Stimulated activated CD8-positive, alpha-beta memory T cell treated with anti-CD3 and anti-CD28 coated beads, Interleukin-12 subunit alpha, Interleukin-12 subunit beta, amount 100 ng/mL, for 24 hours (primary cell): ENCODE data around the gene RAB6D.
"Not testable (repeated sequence)": the region's sequence is repeated elsewhere in the genome, so short reads cannot be mapped to it uniquely, and the experiment has no call there.

Source experiments
- DNase-seq: peaks from one replicate; pipeline ENCODE4 v3.0.0-alpha.2; 2020; ENCODE audit errors: extremely low read depth

The RAB6D gene

GRCh38 chr2:131363703-131364186, at the start of gene RAB6D:
TSS of gene RAB6D (minus strand) at chr2:131364168. CDS start at chr2:131363720, 448 bp downstream.
- DNase-seq: not testable (repeated sequence)

- no peak for DNase-seq
Measured at GRCh38 chr2:131413148-131413747, 49.3 kb upstream of the RAB6D start.

- DNase-seq: no peak
Measured at GRCh38 chr2:131410173-131410572, 46.2 kb upstream of the RAB6D start.

- no peak for DNase-seq
Measured at GRCh38 chr2:131408778-131409177, 44.8 kb upstream of the RAB6D start.

DNA sequence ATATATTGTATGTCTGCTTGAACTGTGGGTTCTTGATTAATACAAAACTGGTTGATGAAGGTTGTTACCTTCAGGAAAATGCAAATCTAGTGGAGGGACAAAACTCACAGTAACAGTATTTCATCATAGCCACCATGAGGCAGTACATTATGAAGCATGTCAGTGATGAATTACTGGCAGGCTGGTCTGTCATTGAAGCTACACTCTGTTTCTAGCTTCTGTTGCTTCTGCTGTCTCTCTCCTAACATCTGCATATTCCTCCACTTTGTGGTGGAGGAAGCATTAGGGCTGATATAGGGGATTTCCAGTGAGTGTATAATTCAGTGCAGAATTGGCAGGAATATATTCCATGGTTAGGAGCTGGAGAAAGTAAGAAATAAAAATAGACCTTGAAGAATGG, 44.2 kb upstream of the RAB6D start:
- no peak for DNase-seq

GRCh38 chr2:131404753-131405152, 40.8 kb upstream of the RAB6D start:
- DNase-seq: no peak

- no peak for DNase-seq
Measured at GRCh38 chr2:131402320-131403039, 38.5 kb upstream of the RAB6D start.

GRCh38 chr2:131400849-131401248, 36.9 kb upstream of the RAB6D start:
- no peak for DNase-seq

DNA sequence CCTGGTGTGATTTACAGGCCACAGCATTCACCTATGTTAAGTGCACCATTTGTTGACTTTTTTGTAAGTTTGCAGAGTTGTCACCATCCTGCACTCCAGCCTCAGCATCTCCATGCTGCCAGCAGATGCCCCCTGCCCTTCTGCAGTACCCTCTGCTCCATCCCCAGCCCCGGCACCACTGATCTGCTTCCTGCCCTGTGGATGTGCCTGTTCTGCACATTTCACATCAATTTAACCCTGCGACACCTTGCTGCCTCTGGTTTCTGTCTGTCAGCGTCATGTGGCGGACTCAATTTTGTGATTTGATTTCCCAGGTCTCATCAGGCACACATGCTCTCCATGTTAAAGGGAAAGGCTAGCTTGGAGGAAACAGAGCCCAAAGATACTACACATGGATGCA, 36.5 kb upstream of the RAB6D start:
- DNase-seq: not testable (repeated sequence)

DNA sequence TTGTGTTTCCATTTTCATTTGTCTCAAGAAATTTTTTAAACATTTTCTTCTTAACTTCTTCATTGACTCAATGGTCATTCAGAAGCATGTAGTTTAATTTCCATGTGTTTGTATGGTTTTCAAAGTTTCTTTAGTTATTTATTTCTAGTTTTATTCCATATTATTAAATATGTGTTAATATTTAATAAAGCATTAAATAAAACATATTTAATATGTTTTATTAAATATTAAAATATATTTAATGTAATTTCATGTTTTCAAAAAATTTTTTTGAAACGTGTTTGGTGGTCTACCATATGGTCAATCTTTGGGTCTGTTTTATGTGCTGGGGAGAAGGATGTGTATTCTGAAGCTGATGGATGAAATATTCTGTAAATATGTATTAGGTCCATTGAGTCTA, 32.2 kb upstream of the RAB6D start:
- DNase-seq: not testable (repeated sequence)

DNA sequence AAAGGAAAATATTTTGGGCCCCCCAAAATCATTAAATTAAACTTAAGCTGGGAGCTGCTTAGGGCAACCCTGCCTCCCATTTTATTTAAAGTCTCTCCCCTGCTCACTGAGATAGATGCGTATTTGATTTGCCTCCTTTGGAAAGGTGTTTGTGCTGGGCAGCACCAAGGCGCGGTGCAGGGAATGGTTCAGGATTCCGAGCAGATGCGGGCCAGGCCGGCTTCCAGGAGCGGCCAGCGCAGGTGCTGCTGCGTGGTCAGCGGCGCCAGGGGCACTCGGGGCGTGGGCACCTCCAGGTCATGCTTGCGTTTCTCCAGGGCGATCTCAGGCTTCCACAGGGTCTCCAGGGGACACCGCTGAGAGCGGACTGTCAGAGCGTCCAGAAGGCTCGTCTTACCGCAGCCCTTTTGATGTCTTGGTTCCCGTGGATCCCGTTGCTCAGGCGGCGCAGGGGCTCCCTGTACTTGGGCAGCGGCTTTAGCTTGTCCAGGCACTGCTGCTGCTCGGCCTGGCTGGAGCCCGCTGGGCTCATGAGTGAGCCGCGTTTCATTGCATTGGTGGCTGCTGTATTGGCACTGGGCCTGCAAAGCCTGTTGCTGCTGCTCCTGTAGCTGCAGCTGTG, 31.2 kb upstream of the RAB6D start:
- DNase-seq: not testable (repeated sequence)

DNA sequence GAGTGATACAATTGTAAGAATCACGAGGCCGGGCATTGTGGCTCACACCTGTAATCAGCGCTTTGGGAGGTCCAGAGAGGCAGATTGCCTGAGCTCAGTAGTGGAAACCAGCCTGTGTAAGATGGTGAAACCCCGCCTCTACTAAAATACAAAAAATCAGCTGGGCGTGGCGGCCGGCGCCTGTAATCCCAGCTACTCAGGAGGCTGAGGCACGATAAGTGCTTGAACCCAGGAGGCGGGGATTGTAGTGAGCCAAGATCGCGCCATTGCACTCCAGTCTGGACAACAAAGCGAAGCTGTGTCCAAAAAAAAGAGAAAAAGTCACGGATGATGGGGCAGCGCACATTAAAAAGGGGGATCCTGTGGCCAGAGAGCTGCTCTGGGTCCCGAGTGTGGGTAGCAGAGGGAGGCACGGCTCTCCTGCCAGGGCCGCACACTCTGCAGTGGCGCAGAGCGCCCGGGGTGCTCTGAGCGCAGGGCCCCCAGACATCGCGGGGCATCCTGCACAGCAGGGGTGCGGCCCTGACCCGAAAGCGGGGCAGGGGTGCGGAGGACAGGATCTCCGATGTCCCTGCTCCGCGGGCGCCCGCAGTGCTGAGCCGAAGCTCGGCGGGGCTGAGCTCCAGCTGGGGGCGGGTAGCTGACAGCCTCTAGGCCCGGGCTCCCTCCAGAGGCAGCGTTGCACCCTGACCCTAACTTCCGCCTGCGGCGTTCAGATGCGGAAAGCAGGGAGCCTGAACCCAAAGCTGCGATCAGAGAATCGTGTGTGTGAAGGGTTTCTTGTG, 30.4 kb upstream of the RAB6D start:
- no peak for DNase-seq

DNA sequence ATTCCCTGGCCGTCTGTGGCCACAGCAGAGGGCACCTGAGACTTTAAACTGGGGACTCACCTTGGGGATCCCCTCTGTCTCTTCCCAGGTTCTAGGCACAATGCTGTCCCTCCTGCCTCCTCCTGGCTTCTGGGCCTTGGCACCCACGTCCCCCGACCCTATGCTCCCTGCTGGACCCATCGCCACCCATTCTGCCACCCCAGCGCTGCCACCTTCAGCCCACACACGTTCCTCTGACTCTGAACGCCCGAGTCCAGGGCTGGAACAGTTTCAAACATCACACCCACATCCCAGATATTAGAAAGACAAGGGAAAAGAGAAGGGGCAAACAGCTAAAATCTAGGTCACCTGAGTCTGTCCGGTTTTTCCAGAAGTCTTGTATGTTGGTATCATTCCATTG, 28.0 kb upstream of the RAB6D start:
- not testable (repeated sequence) for DNase-seq

DNA sequence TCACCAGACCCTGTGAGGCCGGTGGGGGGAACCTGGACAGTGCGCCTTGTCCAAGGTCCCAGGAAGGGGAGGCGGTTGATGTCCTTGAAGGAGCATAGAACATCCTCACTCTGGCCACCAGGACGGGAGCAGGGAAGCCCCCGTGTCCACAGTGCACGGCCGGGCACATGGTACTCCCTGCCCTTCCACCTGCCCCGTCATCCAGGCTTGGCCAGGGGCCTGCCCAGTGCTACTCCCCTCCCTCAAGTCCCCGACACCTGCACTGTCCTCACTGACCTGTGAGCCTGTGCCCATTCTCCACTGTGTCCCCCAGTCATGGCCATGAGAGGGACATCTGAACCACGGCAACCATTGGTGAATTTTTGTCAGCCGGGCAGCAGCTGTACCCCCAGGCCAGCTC, 27.5 kb upstream of the RAB6D start:
- not testable (repeated sequence) for DNase-seq

DNA sequence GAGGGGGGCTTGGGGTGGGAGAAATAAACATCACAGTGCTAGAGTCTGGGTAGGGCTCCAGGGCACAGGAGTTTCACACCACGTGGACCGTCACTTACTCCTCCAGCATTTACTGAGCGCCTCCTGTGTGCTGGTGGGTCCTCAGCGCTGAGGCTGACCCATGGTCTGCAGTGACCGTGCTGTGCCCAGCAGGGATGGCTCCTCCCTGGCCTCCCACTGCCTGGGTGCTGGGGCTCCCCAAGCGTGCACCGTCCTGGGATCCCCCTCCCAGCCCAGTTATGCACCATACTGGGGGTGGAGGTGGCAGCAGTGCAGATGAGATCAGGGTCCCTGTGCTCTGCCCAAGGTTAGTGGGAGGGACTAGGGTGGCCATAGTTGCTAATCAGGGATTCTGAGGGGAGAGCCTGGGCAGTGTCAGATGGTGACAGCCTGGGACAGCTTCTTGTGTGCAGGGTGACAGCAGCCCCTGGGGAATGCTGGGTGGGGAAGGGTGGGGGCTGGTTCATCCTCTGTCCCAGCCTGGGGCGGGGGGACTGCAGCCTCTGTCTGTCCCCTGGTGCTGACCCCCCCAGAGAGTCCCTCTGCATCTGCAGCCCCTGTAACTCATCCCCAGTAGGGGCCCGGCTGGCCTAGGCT, 26.6 kb upstream of the RAB6D start:
- not testable (repeated sequence) for DNase-seq

DNA sequence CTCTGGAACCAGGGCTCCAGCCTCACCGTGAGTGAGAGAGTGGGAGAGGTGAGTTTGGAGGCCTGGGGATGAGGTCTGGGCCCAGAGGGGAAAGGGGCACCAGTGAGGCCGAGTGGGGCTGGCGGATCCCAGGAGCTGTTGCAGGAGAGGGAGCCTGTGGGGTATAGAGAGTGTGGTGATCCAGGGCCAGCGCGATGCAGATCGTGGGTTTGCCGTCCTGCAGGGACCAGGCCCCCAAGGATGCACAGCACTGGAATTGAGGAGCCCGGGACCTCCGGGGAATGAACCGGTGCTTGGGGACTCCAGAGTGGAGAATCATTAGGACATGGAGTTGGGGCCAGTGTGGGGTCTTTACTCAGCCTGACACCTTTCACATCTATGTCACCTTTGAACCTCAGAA, 25.7 kb upstream of the RAB6D start:
- no peak for DNase-seq

GRCh38 chr2:131388834-131389233, 24.9 kb upstream of the RAB6D start:
- DNase-seq: not testable (repeated sequence)

DNA sequence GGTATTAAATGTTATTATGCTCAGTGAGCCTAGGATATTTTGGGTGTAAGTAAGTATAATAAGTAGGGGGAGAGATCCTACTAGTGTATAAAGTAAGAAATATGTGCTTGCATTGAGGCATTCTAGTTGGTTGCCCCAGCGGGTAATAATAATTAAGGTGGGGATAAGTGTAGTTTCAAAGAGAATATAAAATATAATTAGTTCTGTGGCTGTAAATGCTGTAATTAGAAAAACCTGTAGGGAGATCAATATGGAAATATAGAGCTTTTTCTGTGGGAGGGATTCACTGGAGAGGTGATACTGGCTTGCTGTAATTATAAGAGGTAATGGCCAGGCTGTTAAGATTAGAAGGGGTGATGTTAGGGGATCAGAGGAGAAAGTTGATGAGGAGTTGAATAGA, 9.1 kb upstream of the RAB6D start:
- not testable (repeated sequence) for DNase-seq

GRCh38 chr2:131369954-131370353, 6.0 kb upstream of the RAB6D start:
- DNase-seq: no peak

DNA sequence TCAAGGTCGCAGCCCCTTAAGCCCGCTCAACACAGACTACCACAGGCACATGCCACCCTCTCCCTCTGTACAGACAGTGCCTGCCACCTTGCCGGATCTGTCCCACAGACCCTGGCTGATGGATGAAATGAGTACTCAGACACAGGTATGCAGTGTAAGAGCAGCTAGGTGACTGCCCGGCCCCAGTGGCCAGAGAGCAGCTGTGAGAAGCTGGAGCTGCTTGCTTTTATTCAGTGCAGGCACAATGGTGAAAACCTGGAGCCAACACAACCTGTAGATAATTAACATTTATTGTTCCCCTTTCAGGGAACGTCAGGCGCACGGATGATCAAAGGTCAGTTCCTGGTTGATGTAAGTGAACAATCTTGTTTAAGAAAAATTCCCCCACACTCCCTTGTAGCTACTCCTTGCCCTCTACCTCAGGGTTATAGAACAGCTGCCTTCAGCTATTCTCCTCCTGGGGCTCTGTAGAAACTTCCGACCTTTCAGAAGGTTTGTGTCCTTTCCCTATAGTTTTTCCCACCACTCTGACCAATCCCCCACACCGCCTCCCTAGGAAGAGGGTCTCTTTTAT, 4.6 kb upstream of the RAB6D start:
- DNase-seq: not testable (repeated sequence)

DNA sequence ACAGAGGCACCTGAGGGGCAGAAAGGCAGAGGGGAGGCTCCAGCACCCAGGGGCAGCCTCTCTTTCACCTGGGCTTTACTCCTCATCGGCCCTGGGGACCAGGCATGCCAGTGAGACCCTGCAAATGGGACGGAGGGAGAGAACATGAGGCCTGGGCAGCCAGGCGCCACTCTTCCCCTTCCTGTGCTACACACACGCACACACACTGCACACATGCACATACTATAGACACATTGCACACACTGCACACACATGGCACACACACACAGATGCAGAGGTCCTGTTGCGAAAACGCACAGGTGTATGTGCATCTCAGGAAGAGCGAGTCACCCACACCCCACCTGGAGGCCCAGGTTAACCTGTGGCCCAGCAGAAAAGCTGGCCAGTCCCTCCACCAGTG, 3.4 kb upstream of the RAB6D start:
- DNase-seq: no peak
